NCI-H446 (cell line): Measurements from ENCODE around the gene PPARA.
"Not testable (repeated sequence)": the region's sequence is repeated elsewhere in the genome, so short reads cannot be mapped to it uniquely, and the experiment has no call there.

Experiments
- DNase-seq, 2 experiments: peaks; one replicate each; lab custom pipeline; 2025; lab: John Stamatoyannopoulos, UW

Gene PPARA

GRCh38 chr22:46173152-46173551, 22.8 kb downstream of the PPARA start:
- no peak for DNase-seq

- no peak for DNase-seq
Observed at GRCh38 chr22:46175631-46176030, 25.3 kb downstream of the PPARA start.

GRCh38 chr22:46176508-46177003, 26.2 kb downstream of the PPARA start:
- DNase-seq = no peak

- DNase-seq = no peak
Observed at GRCh38 chr22:46178755-46179505, 28.6 kb downstream of the PPARA start.

GRCh38 chr22:46179748-46180147, 29.4 kb downstream of the PPARA start:
- DNase-seq = no peak

GRCh38 chr22:46180370-46181137, 30.2 kb downstream of the PPARA start:
- DNase-seq = no peak

GRCh38 chr22:46183733-46184132, 33.4 kb downstream of the PPARA start:
- DNase-seq = no peak

GRCh38 chr22:46185283-46185682, 35.0 kb downstream of the PPARA start:
- no peak for DNase-seq

- no peak for DNase-seq
Observed at GRCh38 chr22:46187862-46188261, 37.5 kb downstream of the PPARA start.

- DNase-seq = no peak
Observed at GRCh38 chr22:46192210-46192993, 42.1 kb downstream of the PPARA start.

- DNase-seq = no peak
Observed at GRCh38 chr22:46193898-46194310, 43.6 kb downstream of the PPARA start.

GRCh38 chr22:46195487-46196165, 45.3 kb downstream of the PPARA start:
- no peak for DNase-seq

GRCh38 chr22:46196278-46196677, 46.0 kb downstream of the PPARA start:
- no peak for DNase-seq

GRCh38 chr22:46198274-46198673, 47.9 kb downstream of the PPARA start:
- DNase-seq = no peak

GRCh38 chr22:46198806-46199205, 48.5 kb downstream of the PPARA start:
- not testable (repeated sequence) for DNase-seq

GRCh38 chr22:46201059-46201757, 50.9 kb downstream of the PPARA start:
- no peak for DNase-seq

GRCh38 chr22:46202897-46203600, 52.7 kb downstream of the PPARA start:
- DNase-seq = no peak

- no peak for DNase-seq
Observed at GRCh38 chr22:46203601-46203980, 53.3 kb downstream of the PPARA start.

GRCh38 chr22:46209262-46209661, 58.9 kb downstream of the PPARA start:
- DNase-seq = no peak

GRCh38 chr22:46212195-46212594, 61.9 kb downstream of the PPARA start:
- DNase-seq = no peak

- no peak for DNase-seq
Observed at GRCh38 chr22:46213052-46213451, 62.7 kb downstream of the PPARA start.
